Memory B cell (primary cell): ENCODE results near the gene MRPS24.

Experiments
- ATAC-seq: fragments of 150-1000 bp; cut with Tn5 transposase; 2 replicates; pipeline ENCODE4 v1.10.0; 2021; ENCODE audit warnings: low read depth, mild to moderate bottlenecking, moderate library complexity
- DNase-seq, 2 donors: peaks; one replicate each; pipeline ENCODE4 v3.0.0; 2022; ENCODE audit warnings: low spot score in 2 of 2
- H3K27ac Mint-ChIP-seq: one replicate; pipeline ENCODE4 v1.8.0; 2022; ENCODE audit warnings: mild to moderate bottlenecking, moderate library complexity, mixed read lengths
- H3K27me3 Mint-ChIP-seq: one replicate; pipeline ENCODE4 v1.8.0; 2022; ENCODE audit warnings: mixed read lengths
- H3K36me3 Mint-ChIP-seq: one replicate; pipeline ENCODE4 v1.8.0; 2022; ENCODE audit warnings: mild to moderate bottlenecking, mixed read lengths
- H3K4me1 Mint-ChIP-seq: one replicate; pipeline ENCODE4 v1.8.0; 2022; ENCODE audit warnings: mixed read lengths
- H3K4me3 Mint-ChIP-seq: one replicate; pipeline ENCODE4 v1.8.0; 2022; ENCODE audit warnings: mild to moderate bottlenecking, moderate library complexity, mixed read lengths
- H3K9me3 Mint-ChIP-seq: one replicate; pipeline ENCODE4 v1.8.0; 2022; ENCODE audit warnings: mixed read lengths

The MRPS24 gene

DNA sequence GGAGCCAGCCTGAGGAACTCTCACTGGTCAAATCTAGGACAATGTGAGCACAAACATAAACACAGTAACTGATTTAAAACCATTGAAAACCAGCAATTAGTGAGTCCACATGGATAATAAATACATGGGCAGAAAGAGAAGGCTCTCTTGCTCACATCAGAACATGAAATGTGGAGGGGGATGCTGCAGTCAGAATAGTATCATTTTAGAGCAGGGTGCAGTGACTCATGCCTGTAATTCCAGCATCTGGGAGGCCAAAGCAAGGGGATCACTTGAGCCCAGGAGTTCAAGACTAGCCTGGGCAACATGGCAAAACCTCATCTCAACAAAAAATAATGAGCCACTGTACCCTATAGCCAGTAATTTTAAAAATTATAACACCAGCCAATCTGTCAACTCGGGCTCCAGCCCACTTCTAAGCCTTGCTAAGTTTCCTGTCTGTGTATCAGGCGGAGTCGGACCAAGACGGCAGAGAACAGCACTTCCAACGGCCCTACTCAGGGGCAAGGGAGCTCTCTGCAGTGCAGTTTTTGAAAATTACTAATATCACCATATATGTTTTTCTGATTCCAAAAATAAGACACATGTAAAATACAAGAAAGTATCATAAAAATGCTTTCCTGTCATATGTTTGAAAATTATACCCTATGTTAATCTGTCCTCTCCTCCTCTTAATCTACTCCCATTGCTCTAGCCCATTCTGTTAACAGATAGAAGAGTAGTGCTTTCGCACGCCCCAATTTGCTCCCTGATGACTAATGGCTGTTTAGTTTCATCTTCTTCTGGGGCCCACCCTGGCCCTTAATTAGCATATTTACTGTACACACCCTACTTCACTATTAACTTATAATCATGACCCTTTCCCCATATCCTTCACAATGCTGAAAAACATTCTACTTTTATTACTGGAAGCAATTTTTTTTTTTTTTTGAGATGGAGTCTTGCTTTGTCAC, 20.0 kb upstream of the MRPS24 start:
- no peak for DNase-seq

DNA sequence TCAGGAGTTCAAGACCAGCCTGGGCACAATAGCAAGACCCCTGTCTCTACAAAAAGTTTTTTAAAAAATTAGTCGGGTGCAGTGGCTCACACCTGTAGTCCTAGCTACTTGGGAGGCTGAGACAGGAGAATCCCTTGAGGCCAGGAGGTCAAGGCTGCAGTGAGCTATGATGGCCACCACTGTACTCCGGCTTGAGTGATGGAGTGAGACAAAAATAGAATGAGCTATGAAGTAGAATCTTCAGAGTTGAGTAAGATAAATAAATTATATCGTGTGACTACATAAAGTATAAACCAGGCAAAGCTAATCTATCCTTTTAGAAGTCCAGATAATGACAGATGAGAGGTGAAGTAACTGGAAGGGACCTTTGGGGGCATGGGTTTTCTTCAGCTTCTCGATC, 15.3 kb upstream of the MRPS24 start:
- no peaks in the 10 kb centered on the region for H3K27me3 Mint-ChIP-seq
- ATAC-seq (no peak), DNase-seq (no peak)
- H3K4me1 Mint-ChIP-seq = peaks cover 8% of the 10 kb centered on the region
- H3K27ac Mint-ChIP-seq = no peak overlapping the region
- peaks cover 23% of the 10 kb centered on the region for H3K36me3 Mint-ChIP-seq
- no peak overlapping the region for H3K4me3 Mint-ChIP-seq
- no peaks in the 10 kb centered on the region for H3K9me3 Mint-ChIP-seq

More for the DNA sequence above, 20.0 kb upstream of the MRPS24 start:
- no peaks in the 10 kb centered on the region for H3K27me3 Mint-ChIP-seq
- no peak for ATAC-seq
- H3K27ac Mint-ChIP-seq = no peak overlapping the region
- no peaks in the 10 kb centered on the region for H3K9me3 Mint-ChIP-seq
- H3K4me3 Mint-ChIP-seq = no peak overlapping the region
- H3K4me1 Mint-ChIP-seq = peaks cover 24% of the 10 kb centered on the region
- peaks cover 10% of the 10 kb centered on the region for H3K36me3 Mint-ChIP-seq

DNA sequence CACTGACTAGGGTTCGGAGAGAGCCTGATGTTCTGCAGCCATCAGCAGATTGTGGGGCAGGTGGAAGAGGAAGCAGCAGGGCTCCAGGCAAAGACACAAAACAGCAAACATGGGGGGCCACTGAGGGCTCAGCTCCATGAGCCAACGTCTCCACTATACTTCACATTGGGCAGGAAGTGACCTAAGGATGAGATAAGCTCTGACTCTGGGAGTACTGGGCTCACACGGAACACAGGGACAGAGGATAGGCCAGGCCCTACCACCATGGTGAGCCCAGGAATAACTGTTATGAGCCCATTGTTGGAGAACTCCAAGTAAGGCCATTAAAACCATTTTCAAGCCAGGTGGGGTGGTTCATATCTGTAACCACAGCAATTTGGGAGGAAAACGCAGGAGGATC, 14.9 kb upstream of the MRPS24 start:
- Mint-ChIP-seq H3K27me3 (no peaks in the 10 kb centered on the region), H3K27ac (no peak overlapping the region), H3K9me3 (no peaks in the 10 kb centered on the region), H3K4me3 (no peak overlapping the region), H3K4me1 (peaks cover 6% of the 10 kb centered on the region), H3K36me3 (peaks cover 23% of the 10 kb centered on the region)
- ATAC-seq (no peak), DNase-seq (no peak)

DNA sequence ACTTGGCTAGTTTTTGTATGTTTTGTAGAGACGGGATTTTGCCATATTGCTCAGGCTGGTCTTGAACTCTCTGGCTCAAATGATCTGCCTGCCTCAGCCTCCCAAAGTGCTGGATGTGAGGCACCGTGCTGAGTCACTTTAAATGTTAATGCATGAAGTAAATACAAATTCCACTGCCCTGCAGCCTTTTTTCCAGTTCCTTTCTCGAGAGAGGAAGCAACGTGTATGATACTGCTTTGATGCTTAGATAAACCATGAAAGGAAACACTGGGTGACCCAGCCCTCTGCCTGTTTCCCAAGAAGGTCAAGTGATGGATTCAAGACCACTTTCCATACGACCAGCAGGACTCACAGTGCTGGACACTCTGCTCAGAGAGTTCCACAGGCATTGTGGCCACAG, 11.3 kb upstream of the MRPS24 start:
- Mint-ChIP-seq H3K4me1 (peaks cover 11% of the 10 kb centered on the region), H3K27ac (no peak overlapping the region), H3K36me3 (peaks cover 28% of the 10 kb centered on the region), H3K4me3 (no peak overlapping the region), H3K27me3 (no peaks in the 10 kb centered on the region), H3K9me3 (no peaks in the 10 kb centered on the region)
- DNase-seq (no peak), ATAC-seq (no peak)

DNA sequence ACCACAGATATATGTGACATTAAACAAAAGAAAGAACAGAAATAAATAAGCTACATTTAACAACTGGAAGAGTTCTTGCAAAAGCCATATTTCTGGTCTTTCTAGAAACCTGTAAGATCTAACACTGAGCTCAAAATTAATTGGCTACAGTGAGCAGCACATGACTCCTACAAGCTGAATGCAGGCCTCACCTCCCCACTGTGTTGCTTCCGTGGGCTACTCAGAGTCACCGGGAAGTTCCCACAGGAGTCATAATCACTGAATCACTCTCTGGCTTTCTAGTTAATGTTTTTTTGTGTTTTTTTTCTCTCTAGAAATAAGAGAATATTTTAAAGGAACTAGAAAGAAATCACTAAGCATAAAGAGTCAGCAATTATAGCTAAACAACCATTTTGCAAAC, 10.2 kb upstream of the MRPS24 start:
- Mint-ChIP-seq H3K27ac (no peak overlapping the region), H3K9me3 (no peaks in the 10 kb centered on the region), H3K4me3 (no peak overlapping the region), H3K4me1 (peaks cover 11% of the 10 kb centered on the region), H3K27me3 (no peaks in the 10 kb centered on the region), H3K36me3 (peaks cover 28% of the 10 kb centered on the region)
- ATAC-seq (no peak), DNase-seq (no peak)

DNA sequence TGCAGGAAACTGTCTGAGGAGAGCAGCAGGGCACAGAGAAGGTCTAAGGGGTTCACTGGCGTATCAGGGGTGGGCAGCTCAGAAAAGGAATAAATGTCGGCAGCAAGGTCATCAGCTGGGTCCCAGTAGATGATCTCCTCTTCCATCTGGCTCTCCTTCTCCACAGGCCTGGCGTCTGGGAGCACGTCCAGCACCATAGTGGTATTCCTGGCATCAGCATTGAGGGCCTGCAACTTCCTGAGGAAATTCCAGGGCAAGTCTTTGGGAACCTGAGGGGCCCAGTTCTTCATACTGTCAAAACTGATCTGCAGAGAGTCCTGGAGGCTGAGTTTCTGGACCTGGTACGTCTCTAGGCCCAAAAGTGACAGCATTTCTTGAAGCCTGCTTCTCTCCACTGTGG, 9.6 kb upstream of the MRPS24 start:
- no peak overlapping the region for H3K27ac Mint-ChIP-seq
- H3K36me3 Mint-ChIP-seq = peaks cover 26% of the 10 kb centered on the region

DNA sequence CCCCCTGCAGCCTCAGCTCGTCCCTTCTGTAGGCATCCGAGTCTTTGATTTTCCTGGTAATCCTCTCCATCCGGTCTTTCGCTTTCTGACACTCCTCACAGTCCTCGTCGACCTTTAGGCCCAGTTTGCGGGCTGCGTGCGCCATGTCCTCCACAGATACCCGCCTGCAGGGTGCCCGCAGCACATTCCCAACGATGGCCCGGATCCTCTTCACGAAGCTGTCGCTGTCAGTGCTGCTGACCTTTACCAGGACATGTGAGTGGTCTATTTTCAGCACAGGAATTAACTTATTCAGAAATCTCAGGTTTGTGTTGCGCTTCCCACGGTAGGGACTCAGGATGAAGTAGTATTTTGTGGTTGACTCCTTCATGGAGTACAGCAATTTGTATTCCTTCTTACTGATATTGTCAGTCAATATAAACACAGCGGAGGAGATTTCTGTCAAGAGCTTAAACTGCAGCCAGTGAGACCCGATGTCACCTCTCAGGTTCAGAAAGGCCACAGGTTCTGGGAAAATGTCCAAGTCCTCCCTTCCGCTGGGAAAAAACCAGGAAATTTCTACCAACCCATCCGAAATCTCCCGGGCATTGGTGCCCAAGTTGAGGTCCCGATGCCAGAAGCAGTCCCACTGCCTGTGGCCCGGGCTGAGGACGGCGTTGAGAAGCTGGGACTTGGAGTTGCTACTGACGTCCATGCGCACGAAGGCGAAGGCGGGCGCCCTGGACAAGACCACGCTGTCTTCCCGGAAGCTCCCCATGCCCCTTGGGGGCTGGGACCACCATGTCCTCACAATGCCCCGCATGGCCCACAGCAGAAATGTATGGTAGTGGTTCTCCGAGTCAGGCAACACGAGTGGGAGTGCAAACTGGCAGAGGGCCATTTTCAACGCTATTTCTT, 8.9 kb upstream of the MRPS24 start:
- DNase-seq = no peak
- H3K36me3 Mint-ChIP-seq = peaks cover 22% of the 10 kb centered on the region
- H3K4me3 Mint-ChIP-seq = no peak overlapping the region
- peaks cover 11% of the 10 kb centered on the region for H3K4me1 Mint-ChIP-seq
- no peak for ATAC-seq
- no peaks in the 10 kb centered on the region for H3K27me3 Mint-ChIP-seq
- H3K9me3 Mint-ChIP-seq = no peaks in the 10 kb centered on the region
- H3K27ac Mint-ChIP-seq = peak overlapping the region; percentile 57

More for the DNA sequence above, 9.6 kb upstream of the MRPS24 start:
- no peak for ATAC-seq
- H3K27me3 Mint-ChIP-seq = no peaks in the 10 kb centered on the region
- no peaks in the 10 kb centered on the region for H3K9me3 Mint-ChIP-seq
- no peak overlapping the region for H3K4me3 Mint-ChIP-seq
- DNase-seq = no peak
- peaks cover 11% of the 10 kb centered on the region for H3K4me1 Mint-ChIP-seq

DNA sequence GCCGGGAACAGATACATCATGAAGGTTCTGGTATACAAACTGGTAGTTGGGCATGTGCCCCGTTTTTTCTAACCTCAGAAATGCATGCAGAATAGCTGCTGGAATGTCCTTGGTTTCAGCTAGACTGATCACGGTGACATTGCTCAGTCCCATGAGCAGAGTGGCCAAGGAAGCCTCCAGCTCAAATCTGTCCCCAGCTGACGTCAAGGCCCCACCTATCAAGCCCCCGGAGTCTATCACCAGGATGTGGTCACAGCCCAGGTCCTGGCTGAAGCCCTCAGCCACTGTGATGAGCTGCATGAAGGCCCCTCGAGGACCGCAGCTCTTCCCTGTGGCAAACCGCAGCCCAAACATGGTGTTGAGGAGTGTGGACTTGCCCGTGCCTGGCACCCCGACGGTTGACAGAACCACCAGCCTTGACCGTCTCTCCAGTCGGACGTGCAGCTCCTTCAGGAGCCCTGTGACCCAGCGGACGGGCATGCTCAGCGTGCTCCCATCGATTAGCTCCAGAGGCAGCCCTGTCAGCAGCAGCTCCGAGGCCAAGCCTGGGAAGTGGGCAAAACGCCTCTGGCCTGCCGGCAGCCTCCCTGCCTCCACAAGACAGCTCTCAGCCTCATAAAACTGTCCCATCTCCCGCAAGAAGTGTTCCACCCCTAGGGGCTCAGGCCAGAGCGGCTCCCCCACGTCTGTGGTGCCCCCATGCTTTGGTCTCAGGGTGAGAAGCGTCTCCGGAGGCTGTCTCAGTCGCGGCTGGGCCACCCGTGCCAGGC, 7.8 kb upstream of the MRPS24 start:
- Mint-ChIP-seq H3K27ac (peak overlapping the region; percentile 57), H3K4me3 (no peak overlapping the region), H3K27me3 (no peaks in the 10 kb centered on the region), H3K9me3 (no peaks in the 10 kb centered on the region), H3K36me3 (peaks cover 21% of the 10 kb centered on the region), H3K4me1 (peaks cover 11% of the 10 kb centered on the region)
- ATAC-seq = no peak
- no peak for DNase-seq

DNA sequence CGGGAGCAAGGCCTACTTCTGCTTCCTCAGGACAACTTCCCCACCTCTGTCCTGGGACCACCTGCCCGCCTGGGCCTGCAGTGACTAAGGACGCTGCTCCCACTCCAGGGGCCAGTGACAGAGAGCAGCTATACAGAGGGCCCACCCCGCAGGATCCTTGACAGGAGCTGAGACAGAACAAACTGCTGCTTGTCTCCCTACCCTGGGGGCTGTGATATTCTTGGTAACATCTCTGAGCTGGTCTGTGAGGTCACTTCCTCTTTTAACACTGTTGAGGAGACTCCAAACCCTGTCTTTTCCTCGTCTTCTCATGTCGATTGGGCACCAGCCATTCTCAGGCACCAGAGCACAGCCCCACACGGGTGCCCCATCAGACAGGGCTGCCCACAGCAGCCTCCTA, 6.9 kb upstream of the MRPS24 start:
- H3K27ac Mint-ChIP-seq = peak overlapping the region; percentile 53
- no peaks in the 10 kb centered on the region for H3K27me3 Mint-ChIP-seq
- H3K36me3 Mint-ChIP-seq = peaks cover 15% of the 10 kb centered on the region
- DNase-seq (no peak), ATAC-seq (peak; percentile 89)
- no peaks in the 10 kb centered on the region for H3K9me3 Mint-ChIP-seq
- H3K4me3 Mint-ChIP-seq = no peak overlapping the region
- peaks cover 11% of the 10 kb centered on the region for H3K4me1 Mint-ChIP-seq

DNA sequence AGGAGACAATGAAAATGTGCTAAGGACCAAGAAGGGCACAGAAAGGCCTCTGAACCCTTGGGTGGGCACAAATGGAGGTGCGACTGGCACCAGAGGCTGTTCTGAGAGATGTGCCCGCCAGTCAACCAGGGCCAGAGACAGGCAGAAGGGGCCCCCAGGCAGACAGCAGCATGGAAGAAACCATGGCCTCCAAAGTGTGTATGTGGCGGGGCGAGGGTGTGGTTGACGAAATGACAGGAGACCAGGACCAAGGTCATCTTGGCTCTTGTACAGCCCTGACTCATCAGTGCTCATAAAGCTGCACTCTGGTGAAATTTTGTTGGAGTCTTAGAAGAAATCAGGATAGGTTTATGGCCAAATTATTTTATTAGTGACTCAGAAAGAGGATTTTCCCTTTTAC, 4.0 kb upstream of the MRPS24 start:
- Mint-ChIP-seq H3K4me3 (no peak overlapping the region), H3K36me3 (peaks cover 11% of the 10 kb centered on the region), H3K4me1 (peaks cover 17% of the 10 kb centered on the region), H3K27ac (no peak overlapping the region), H3K9me3 (no peaks in the 10 kb centered on the region), H3K27me3 (no peaks in the 10 kb centered on the region)
- ATAC-seq (no peak), DNase-seq (no peak)

DNA sequence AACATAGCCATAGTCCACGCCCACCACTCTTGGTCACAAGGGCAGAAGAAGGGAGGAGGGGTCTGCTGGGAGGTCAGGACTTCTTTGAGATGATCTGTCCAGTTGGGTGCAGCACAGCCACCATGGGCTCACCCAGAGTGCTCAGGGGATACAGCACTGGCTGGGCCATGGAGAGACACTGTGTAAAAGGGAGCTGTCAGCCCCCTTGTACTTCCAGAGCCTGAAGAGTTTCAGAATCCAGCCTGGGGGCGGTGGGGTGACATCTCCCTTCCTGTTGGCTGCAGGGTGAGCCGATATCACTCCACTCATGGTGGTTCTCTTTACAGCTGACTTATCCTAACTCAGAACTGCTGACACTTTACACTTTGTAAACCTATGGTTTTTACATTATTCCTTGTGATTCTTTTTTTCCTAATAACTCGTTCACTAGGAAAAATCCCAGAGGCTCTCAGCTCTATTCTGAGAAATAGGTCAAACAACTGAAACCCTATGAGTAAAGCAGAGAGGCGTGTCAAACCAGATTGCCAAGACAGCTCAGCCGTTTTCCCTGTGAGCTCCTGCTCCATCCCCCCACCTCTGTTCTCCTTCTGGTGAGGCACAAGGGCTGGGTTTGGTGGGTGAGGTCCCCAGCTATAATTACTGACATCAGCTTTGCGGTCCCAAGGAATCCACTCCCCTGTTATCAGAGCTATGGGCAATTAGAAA, 3.2 kb upstream of the MRPS24 start:
- Mint-ChIP-seq H3K4me3 (no peak overlapping the region), H3K27ac (no peak overlapping the region), H3K36me3 (peaks cover 5% of the 10 kb centered on the region), H3K4me1 (peaks cover 15% of the 10 kb centered on the region), H3K27me3 (no peaks in the 10 kb centered on the region), H3K9me3 (no peaks in the 10 kb centered on the region)
- DNase-seq (no peak), ATAC-seq (no peak)

DNA sequence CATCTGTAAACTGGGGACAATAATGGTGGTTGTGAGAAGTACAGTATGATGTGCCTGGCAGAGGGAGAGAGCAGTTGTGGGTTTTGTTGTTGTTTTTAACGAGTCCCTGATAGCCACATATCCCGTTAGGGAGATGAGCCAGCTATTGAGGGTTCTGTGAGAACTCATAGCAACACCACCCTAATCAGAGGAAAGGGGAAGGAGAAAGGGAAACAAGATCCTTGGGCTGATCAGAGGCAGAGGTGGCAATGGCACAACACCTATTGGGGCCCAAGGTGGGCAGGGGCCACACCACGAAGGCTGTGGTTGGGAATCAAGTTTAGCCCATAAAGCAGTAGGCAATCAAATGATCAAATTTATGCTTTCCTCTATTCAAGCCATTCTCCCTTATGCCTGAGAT, 1.7 kb upstream of the MRPS24 start:
- Mint-ChIP-seq H3K4me3 (no peak overlapping the region), H3K4me1 (peaks cover 10% of the 10 kb centered on the region), H3K9me3 (no peaks in the 10 kb centered on the region), H3K27ac (peak overlapping the region; percentile 15), H3K36me3 (peaks cover 10% of the 10 kb centered on the region), H3K27me3 (no peaks in the 10 kb centered on the region)
- ATAC-seq = no peak
- no peak for DNase-seq

DNA sequence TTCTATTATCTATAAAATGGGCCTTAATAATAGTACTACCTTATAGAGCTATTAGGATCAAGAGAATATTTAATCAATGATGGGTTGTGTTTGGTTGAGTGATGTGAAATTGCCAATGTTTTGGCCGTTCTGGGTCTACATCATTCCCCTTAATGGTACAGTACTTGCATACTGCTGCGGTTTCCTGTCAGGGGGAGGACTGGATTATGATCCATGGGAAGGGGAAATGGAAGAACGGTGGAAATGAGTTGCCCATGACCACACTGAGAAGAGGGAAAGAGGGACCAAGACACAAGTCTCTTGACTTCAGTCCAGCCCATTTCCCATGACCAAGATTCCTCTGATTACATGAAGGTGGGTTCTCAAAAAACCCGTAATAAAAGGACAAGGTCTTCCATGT, 999 bp upstream of the MRPS24 start:
- H3K9me3 Mint-ChIP-seq = no peaks in the 10 kb centered on the region
- peaks cover 6% of the 10 kb centered on the region for H3K4me1 Mint-ChIP-seq
- peaks cover 14% of the 10 kb centered on the region for H3K36me3 Mint-ChIP-seq
- H3K27me3 Mint-ChIP-seq = no peaks in the 10 kb centered on the region
- peak overlapping the region; percentile 85 for H3K27ac Mint-ChIP-seq
- no peak for DNase-seq
- H3K4me3 Mint-ChIP-seq = no peak overlapping the region
- no peak for ATAC-seq
